HG02798 (cell line): ENCODE data around the gene ITGA5.

Experiments
- ATAC-seq: cut with Tn5 transposase; IDR thresholded peaks from one replicate; pipeline ENCODE4 v1.9.1; 2021; ENCODE audit warnings: mild to moderate bottlenecking; ENCODE audit not compliant: unreplicated experiment, poor library complexity

ITGA5 gene

DNA sequence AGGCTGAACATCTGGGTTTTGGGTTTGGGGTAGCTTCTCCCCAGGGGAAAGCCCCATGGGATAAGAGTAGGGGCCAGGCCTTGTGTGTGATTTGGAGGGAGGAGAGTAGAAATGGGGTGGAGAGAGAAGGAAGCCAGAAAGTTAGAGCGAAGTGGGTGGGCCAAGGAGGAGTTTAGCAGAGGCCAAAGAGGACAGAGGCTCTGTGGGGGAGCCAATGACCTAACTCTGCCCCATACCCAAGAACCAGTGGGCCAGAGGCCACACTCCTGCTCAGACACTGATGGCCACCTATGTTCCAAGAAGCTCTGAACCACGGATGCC lies 43.8 kb downstream of the ITGA5 start:
- no peak for ATAC-seq

GRCh38 chr12:54374562-54375258 lies 44.4 kb downstream of the ITGA5 start:
- ATAC-seq, result no peak

DNA sequence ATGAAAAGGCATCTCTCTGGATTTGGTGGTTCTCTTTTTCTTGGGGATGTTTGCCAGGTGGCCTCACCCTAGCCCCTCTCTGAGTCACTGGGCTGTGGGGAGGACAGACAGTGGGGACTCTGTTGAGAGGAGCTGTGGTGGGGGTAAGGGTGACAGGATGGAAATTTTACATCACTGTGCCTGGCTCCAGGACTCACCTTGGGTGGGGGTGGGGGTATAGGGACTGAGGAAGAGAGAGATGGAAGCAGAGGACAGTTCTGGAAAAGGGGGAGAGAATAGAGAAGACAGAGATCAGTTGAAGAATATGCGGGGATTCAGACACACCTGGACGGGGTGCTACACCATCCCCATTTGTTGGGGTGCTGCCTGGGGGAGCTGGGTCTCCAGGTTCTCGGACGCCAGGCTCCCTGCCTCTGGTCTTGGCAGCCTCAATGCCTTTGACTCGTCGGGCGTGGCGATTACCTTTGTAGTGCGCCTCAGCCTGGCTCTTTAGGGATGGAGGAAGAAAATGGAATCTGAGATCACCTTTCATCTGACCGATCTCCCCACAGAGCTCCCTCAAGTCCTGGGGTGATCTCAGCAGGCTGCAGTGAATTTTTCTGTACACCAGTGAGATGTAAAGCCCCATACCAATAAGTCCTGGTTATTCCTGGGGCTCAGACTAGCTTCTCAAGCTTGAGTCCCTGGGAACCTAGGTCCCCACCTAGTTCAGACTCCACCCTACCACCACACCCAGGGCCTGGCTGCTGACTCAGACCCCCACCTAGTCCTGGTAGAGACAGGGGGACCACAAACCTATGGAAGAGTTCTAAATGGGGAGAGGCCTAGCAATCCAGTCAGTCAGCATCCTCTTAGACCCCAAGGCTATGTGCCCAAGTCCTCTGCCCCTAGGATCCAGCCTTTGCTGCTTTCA lies 45.2 kb downstream of the ITGA5 start:
- no peak for ATAC-seq

- no peak for ATAC-seq
Observed at GRCh38 chr12:54372113-54372806, 46.8 kb downstream of the ITGA5 start.

- ATAC-seq, result no peak
Observed at GRCh38 chr12:54371328-54372112, 47.5 kb downstream of the ITGA5 start.

DNA sequence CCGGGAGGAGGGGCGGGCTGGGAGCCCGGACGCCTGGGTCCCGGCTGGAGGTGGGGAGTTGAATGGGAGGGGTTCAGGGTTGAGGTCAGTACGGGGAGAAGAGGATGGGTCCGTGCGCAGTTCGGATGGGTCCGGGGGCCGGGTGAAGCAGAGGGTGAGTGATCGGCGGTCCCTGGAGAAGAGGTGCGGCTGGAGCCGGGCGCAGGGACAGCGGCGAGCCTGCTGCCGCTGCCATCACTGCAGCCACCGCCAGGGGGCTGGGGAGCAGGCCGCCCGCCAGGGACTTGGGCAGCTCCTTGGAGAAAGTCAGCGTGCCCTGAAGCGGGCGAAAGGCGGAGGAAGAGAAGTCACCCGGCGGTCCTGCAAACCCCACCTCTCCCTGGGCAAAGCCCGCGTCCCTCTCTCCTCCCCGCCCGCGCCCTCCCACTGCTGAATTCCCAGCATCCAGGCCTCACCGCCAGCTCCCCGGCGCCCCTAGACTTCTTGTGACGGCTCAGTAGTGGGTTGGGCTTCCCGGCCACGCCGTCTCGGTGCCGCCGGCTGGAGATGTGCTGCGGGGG lies 48.8 kb downstream of the ITGA5 start:
- ATAC-seq, result no peak

- ATAC-seq, result no peak
Observed at GRCh38 chr12:54369597-54370131, 49.4 kb downstream of the ITGA5 start.

DNA sequence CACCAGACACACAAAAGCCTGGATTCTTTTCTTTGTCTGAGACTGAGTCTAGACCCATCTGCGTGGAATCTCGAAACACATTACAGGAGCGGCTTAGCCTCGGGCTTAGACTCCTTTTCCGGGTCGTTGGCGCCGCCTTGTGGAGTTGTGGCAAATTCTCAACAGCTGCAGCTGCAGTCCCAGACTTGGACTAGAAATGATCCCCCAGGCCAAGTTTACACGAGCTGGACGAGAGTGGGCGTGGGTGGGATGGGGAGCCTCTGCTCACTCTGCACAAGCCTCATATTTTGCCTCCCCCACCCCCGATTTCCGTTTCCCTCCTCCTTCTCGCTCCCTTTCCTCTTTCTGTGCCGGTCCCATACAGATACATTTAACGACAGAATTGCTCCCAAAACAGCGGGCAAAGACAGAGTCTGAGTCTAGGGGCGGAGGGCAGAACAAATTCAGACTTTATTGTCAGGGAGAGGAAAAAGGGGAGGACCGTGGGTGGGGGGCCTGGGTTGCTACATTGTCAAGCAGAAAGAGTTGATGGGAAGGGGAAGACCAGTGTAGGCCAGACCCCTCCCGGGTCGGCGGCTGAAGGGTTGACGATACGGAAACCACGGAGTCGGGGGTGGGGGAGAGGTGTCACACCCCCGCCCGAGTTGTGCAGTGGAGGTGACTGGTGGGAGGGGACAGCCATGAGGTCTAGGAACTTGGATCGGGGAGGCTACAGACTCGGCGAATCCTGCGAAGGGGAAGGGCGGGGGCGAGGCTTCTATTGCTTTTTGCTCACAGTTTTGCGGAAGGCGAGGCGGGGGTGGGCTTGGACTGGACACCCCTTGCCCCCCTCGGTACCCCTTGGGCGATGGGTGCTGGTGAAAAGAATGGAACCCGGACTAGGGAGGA lies 50.1 kb downstream of the ITGA5 start:
- peak; percentile 87 for ATAC-seq

GRCh38 chr12:54368025-54368708 lies 50.9 kb downstream of the ITGA5 start:
- peak; percentile 6 for ATAC-seq

DNA sequence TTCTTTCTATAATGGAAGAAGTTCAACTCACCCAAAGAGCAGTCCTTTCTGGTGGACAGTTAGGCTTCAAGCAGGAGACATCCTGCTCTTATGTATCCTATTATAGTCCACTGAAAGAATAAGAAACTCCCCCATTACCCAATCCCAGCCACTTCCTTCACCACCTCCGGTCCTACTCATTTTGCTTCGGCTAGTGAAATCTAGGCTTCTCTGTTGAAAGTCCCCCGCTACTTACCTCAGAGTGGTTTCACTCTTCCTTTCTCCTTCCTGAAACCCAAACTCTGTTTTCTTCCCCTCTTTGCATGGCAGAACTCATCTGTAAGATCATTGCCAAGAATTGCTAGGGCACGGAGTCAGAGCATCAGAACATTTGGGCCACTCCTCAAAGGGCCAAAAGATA lies 54.7 kb downstream of the ITGA5 start, which contains the start of gene GPR84:
GPR84 (minus strand) TSS at position 74 of the 400 bp plus-strand sequence. CDS start 635 bp downstream, outside the sequence.
- ATAC-seq, result no peak

GRCh38 chr12:54363618-54364017 lies 55.4 kb downstream of the ITGA5 start:
- no peak for ATAC-seq

DNA sequence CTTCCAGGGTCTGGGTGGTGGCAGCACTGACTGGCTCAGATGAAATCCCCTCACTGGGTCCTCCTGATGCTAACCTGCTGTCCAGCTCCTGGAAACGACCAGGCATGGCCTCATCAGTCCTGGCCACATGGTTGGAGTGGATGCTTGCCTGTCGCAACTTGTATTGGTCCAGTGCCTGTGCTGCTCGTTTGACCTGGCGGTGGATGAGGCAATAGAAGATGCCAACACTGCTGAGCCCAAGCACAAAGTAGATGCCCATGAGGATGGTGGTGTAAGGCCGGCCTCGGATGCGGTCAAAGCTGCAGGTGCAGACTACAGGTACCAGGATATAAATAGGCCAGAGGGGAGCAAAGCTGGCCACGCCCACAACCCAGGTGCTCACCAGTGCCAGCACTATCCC lies 56.0 kb downstream of the ITGA5 start:
- no peak for ATAC-seq

DNA sequence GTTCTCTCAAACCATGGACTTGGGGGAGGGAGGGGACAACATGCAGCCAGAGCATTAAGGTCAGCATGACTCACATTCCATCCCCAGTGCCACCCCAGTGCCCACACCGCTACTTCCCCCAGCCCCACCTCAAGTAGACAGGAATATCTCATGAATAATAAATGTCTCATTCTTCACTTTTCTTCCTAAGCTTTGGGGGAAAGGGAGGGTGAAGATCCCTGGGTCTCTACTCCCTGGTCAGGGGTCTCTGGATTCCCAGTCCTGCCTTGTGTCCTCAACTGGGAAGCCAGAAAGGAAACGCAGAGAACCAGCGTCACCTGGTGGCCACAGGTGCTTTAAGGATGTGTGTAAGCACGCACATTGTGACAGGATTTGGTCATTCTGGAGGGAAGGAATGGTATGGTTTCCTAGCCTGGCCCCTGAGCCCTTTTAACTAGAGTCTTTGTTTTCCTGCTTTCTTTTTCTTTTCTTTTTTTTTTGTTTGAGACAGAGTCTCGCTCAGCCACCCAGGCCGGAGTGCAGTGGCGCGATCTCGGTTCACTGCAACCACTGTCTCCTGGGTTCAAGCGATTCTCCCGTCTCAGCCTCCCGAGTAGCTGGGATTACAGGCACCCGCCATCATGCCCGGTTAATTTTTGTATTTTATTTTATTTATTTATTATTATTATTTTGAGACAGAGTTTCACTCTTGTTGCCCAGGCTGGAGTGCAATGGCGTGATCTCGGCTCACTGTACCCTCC lies 58.2 kb downstream of the ITGA5 start:
- ATAC-seq, result no peak

- ATAC-seq, result no peak
Observed at GRCh38 chr12:54359762-54360351, 59.2 kb downstream of the ITGA5 start.

- ATAC-seq, result peak; percentile 99
Observed at GRCh38 chr12:54358945-54359761, 59.9 kb downstream of the ITGA5 start.

DNA sequence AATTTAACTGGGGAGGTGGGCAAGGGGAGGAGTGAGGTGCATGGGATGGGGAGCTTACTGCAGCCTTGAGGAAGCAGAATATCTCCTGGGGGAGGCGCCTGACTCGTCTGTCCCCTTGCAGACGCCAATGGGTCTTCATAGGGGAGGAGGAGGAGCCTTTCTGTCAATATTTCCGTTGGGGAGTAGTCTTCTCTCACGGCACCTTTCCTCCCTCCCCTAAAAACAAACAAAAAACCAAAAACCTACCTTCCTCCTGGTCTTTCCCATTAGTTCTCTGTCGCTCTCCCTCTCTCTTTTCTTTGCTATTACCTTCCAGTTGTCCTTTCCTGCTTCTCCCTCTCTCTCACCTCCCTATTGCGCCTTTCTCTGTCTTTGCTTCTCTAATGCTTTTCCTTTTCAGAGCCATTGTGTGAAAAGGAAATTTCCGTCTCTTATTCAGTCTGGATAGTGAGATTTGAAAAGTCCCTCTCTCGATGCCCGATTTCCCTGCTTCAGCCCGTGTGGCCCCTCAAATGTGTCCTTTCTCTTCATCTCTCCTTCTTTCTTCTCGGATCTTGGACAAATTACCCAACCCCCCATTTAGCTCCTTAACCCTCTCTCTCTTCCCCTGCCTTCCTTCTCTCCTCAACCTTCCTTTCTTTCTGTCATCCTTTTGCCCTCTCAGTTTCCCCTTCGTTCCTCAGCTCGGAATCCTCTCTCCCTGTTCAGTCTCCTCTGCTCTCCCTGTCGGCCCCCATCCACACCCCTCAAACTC lies 60.7 kb downstream of the ITGA5 start:
- no peak for ATAC-seq
